Naive B cell (primary cell): ENCODE results near the gene EHD4. TPM values are rescaled to one million over a fixed set of nuclear protein-coding genes. Genes with fewer than 3 reads are reported as not detected.

Experiments
- ATAC-seq, 2 donors: fragments of 150-1000 bp; cut with Tn5 transposase; 2 replicates each; pipeline ENCODE4 v1.10.0; 2021; ENCODE audit warnings: low read depth in 2 of 2, mild to moderate bottlenecking in 2 of 2, moderate library complexity in 2 of 2
- DNase-seq: peaks from one replicate; pipeline ENCODE4 v3.0.0; 2022
- H3K27ac Mint-ChIP-seq, 6 donors: one replicate each; pipeline ENCODE4 v1.8.0; 2020 to 2022; ENCODE audit warnings: mild to moderate bottlenecking in 6 of 6, mixed read lengths in 6 of 6, moderate library complexity in 5 of 6, inconsistent platforms in 2 of 6
- H3K27me3 Mint-ChIP-seq, 3 donors: one replicate each; pipeline ENCODE4 v1.8.0; 2021 to 2022; ENCODE audit warnings: mixed read lengths in 3 of 3, mild to moderate bottlenecking in 1 of 3
- H3K36me3 Mint-ChIP-seq, 2 donors: one replicate each; pipeline ENCODE4 v1.8.0; 2020 to 2022; ENCODE audit warnings: mixed read lengths in 2 of 2, inconsistent platforms in 1 of 2, mild to moderate bottlenecking in 1 of 2
- H3K4me1 Mint-ChIP-seq, 3 donors: one replicate each; pipeline ENCODE4 v1.8.0; 2020 to 2022; ENCODE audit warnings: mixed read lengths in 3 of 3, inconsistent platforms in 1 of 3, mild to moderate bottlenecking in 1 of 3, moderate library complexity in 1 of 3
- H3K4me3 Mint-ChIP-seq, 8 donors: one replicate each; pipeline ENCODE4 v1.8.0; 2020 to 2022; ENCODE audit warnings: mild to moderate bottlenecking in 8 of 8, mixed read lengths in 8 of 8, moderate library complexity in 8 of 8, inconsistent platforms in 2 of 8
- H3K9me3 Mint-ChIP-seq, 7 donors: one replicate each; pipeline ENCODE4 v1.8.0; 2020 to 2022; ENCODE audit warnings: mixed read lengths in 7 of 7, mild to moderate bottlenecking in 5 of 7, inconsistent platforms in 2 of 7, moderate library complexity in 1 of 7
- polyA plus RNA-seq, 6 donors: library from polyadenylated mRNA; unstranded; fragments of 300-500 nt; fragmentation: Illumina TruSeq; gene quantifications; one replicate each; pipeline ENCODE4 v1.2.3, GENCODE V29; 2021; ENCODE audit warnings: low read depth in 6 of 6

Gene EHD4
- polyA plus RNA-seq, 6 donors from 2014 or later, result 4.1 to 9.2 (median 6.9) TPM

DNA sequence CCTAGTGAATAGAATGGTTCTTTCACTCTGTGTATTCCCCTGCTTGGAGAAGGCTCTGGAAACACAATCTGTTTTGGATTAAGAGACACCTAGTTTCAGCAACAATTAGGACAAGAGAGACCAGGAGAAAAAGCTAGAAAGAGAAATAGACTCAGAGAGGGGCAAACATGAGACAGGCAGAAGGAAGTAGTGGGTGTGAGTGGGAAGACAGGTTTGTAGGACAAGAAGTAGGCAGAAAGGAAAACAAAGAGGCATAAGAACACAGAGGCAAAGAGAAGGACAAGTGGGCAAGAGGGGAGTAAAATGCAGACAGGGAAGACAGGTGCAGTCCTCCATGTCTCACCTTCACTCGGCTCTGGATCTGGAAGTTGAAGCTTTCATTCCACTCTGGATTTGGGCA, 35.0 kb upstream of the EHD4 start:
- Mint-ChIP-seq H3K36me3 (peaks cover 0 to 5% of the 10 kb centered on the region in 2 donors), H3K9me3 (peaks cover 0 to 5% (median 0%) of the 10 kb centered on the region in 7 donors), H3K27ac (no peak overlapping the region), H3K4me1 (peaks cover 0 to 8% (median 3%) of the 10 kb centered on the region in 3 donors), H3K4me3 (no peak overlapping the region), H3K27me3 (peaks cover 0 to 12% (median 11%) of the 10 kb centered on the region in 3 donors)
- DNase-seq (no peak), ATAC-seq (no peak)

DNA sequence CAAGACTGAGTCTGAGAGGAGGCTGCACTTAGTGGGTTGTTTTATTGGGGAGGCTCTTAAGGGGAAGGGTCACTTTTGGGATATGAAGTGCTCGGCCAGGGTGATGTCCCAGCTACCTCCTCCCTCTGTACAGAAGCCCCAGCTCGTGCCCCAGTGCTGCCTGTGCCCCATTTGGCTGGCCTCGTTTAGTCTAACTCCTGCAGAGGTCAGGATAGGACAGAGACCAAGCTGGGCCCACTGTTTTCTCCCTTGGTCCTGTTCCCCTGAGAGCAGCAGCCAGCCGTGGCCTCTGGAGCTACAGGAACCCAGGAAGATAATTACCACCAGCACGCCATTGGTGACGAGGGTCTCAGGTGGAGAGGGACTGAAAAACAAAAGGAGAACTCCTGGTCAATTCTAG, 30.0 kb upstream of the EHD4 start:
- H3K4me1 Mint-ChIP-seq, result peaks cover 4 to 6% (median 6%) of the 10 kb centered on the region in 3 donors
- no peak overlapping the region for H3K4me3 Mint-ChIP-seq
- H3K36me3 Mint-ChIP-seq, result peaks cover 0 to 4% of the 10 kb centered on the region in 2 donors
- no peak overlapping the region for H3K27ac Mint-ChIP-seq
- peaks cover 15 to 27% (median 17%) of the 10 kb centered on the region in 3 donors for H3K27me3 Mint-ChIP-seq
- H3K9me3 Mint-ChIP-seq, result peaks cover 0 to 3% (median 0%) of the 10 kb centered on the region in 7 donors
- ATAC-seq, result no peak
- no peak for DNase-seq

DNA sequence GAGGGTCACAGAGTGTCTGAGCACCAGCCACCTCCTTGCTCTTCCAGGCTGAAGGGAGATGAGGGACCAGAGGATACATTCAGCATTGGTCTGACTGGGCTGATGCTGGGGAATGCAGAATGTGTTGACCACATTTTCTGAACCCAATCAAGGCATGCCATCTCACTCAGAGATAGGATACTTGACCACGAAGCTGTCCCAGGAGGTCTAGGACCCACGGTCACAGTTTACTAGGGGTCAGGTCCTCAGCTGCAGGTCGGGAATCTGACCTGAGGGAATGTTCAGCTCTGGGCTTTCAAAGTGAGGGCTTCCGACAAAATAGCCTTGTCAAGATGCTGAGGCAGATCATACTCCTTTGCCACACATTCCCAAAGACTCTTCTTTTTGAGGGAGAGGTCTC, 28.9 kb upstream of the EHD4 start:
- H3K36me3 Mint-ChIP-seq, result no peaks in the 10 kb centered on the region
- H3K4me1 Mint-ChIP-seq, result peaks cover 4 to 6% (median 6%) of the 10 kb centered on the region in 3 donors
- no peaks in the 10 kb centered on the region for H3K9me3 Mint-ChIP-seq
- DNase-seq, result no peak
- H3K4me3 Mint-ChIP-seq, result no peak overlapping the region
- peaks cover 17 to 27% (median 18%) of the 10 kb centered on the region in 3 donors for H3K27me3 Mint-ChIP-seq
- no peak for ATAC-seq
- no peak overlapping the region for H3K27ac Mint-ChIP-seq

DNA sequence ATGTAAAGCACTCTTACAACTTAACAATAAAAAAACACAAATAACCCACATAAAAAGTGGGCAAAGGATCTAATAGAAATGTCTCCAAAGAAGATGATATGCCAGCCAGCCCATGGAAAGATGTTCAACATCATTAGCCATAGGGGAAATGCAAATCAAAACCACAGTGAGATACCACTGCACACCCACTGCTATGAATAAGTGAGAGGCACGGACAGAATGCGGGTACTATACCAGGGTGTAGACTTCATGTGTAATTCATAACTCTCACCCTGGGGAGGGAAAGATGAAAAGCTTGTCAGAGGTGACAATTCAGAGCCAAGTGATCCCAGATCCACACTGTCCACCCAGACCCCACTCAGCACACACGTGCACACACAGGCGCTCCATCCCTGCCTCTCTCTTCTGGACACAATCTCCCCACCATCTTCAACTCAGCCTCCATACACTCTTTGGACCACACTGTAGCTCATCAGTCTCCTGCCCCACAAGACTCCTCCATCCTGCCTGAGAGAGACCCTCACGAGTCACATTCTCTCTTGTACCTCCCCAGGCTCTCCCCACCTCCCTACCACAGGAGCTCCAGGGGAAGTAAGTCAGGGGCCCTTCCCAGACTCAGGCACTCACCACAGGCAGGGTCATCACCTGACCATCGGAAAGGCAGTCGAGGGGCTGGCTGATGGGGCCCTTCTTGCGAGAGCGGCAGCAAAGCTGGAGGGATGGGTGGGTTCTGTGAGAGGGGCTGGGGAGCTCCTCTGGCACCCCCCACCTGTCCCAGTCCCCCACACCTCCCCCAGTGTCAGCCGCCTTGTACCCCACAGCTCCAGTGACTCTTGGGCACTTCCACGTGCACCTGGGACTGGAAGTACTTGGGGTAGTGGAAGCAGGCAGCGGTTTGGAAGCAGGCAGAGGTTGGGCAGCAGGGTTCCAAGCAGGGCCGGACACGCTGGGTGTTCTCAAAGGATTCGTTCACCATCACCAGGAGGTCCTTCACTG, 27.2 kb upstream of the EHD4 start:
- DNase-seq (no peak), ATAC-seq (peak in 1 of 2 donors; percentile 27)
- H3K4me1 Mint-ChIP-seq, result peaks cover 4 to 6% (median 6%) of the 10 kb centered on the region in 3 donors
- H3K27me3 Mint-ChIP-seq, result peaks cover 10 to 27% (median 18%) of the 10 kb centered on the region in 3 donors
- H3K4me3 Mint-ChIP-seq, result no peak overlapping the region
- no peaks in the 10 kb centered on the region for H3K9me3 Mint-ChIP-seq
- no peaks in the 10 kb centered on the region for H3K36me3 Mint-ChIP-seq
- no peak overlapping the region for H3K27ac Mint-ChIP-seq

DNA sequence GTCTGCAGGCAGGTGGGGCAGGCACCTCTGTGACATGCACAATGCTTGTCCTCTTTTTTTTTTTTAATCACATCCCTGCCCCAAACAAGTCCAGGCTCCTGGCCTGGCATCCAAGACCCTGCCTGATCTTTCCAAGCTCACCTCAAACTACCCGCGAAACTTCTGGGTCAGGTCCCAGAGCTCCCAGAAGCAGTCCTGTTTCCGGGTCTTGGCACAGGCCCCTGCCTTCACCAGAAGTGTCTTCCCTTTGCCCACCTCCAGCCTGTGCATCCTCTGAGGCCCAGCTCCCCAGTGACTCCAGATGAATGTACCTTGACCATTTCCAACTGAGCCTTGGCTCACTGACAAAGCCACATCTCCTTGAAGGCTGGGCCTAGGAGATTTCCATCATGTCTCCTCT, 25.5 kb upstream of the EHD4 start:
- ATAC-seq (no peak), DNase-seq (no peak)
- H3K27me3 Mint-ChIP-seq, result peaks cover 5 to 18% (median 17%) of the 10 kb centered on the region in 3 donors
- no peak overlapping the region for H3K4me3 Mint-ChIP-seq
- peaks cover 0 to 6% (median 6%) of the 10 kb centered on the region in 3 donors for H3K4me1 Mint-ChIP-seq
- H3K9me3 Mint-ChIP-seq, result no peaks in the 10 kb centered on the region
- H3K27ac Mint-ChIP-seq, result no peak overlapping the region
- H3K36me3 Mint-ChIP-seq, result no peaks in the 10 kb centered on the region

DNA sequence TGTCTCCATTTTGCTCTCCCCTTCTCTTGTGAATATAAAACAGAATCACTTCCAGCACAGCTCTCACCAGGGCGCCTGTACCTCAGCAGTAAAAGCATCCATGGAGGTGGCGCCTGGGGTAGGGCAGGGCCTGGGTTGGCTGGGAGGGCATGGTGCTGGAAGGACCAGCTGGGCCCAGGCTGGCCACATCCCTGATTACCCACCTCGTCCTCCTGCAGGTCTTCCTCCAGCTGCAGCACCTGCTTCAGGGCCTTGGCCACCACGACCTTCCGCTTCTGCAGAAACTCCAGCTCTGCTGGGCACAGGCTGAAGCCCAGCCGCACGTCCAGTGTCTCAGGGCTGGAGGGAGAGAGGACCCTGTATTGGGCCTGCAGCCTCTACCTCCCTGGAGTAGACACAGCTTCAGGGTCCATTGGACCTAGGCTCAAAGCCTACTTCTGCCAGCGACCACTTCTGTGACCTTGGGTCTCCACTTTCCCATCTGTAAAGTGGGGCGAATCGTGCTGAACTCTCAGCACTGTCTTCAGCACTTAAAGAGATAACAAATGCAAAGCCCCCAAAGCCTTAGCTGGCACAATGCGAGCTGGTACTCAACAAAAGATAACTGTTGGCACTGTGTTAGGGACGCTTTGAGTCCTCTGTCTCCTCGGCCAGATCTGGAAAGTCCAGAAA, 24.7 kb upstream of the EHD4 start:
- peaks cover 5 to 18% (median 17%) of the 10 kb centered on the region in 3 donors for H3K27me3 Mint-ChIP-seq
- no peaks in the 10 kb centered on the region for H3K9me3 Mint-ChIP-seq
- DNase-seq (no peak), ATAC-seq (no peak)
- no peak overlapping the region for H3K4me3 Mint-ChIP-seq
- H3K4me1 Mint-ChIP-seq, result peaks cover 0 to 6% (median 6%) of the 10 kb centered on the region in 3 donors
- H3K36me3 Mint-ChIP-seq, result no peaks in the 10 kb centered on the region
- H3K27ac Mint-ChIP-seq, result no peak overlapping the region

DNA sequence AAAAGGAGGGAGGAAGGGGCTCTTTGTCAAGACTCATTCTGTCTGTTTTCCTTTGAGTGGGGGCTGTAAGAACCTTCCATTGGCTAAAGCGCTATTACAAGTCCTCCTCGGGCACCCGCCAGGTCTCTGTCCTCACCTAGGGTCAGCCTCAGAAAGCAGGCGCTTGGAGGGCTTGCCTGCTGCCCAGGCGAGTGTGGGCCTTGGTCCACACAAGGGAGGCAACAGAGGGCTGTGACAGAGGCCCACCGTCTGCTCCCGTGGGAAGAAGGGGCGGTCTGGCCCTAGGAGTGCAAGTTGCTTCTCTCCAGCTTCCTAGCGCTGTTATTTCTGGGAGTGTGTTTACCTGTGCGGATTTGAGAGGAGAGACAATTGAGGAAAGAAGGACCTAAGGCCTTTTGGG, 24.0 kb upstream of the EHD4 start:
- DNase-seq (no peak), ATAC-seq (no peak)
- Mint-ChIP-seq H3K9me3 (no peaks in the 10 kb centered on the region), H3K27me3 (peaks cover 5 to 18% (median 17%) of the 10 kb centered on the region in 3 donors), H3K4me3 (no peak overlapping the region), H3K27ac (peak overlapping the region in 3 of 6 donors; percentile 53 to 86 (median 63)), H3K4me1 (peaks cover 0 to 6% (median 6%) of the 10 kb centered on the region in 3 donors), H3K36me3 (no peaks in the 10 kb centered on the region)

DNA sequence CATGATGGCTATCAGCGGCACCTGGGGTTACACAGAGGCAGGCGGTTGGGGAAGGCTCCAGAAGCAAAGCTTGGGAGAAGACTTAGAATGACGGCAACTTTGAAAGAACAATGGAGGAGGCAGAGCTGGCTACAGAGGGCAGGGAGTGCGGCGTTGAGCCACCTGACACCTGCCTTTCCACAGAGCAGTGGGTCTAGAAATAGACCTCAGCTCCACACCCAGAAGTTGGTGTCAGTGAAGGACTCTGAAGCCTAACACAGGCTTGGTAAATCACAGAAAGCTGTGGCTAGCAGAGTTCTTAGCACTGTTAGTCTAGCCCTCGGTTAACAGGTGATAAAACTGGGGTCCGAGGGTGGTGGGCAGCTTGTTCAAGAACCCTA, 23.1 kb upstream of the EHD4 start:
- no peak for ATAC-seq
- DNase-seq, result no peak

DNA sequence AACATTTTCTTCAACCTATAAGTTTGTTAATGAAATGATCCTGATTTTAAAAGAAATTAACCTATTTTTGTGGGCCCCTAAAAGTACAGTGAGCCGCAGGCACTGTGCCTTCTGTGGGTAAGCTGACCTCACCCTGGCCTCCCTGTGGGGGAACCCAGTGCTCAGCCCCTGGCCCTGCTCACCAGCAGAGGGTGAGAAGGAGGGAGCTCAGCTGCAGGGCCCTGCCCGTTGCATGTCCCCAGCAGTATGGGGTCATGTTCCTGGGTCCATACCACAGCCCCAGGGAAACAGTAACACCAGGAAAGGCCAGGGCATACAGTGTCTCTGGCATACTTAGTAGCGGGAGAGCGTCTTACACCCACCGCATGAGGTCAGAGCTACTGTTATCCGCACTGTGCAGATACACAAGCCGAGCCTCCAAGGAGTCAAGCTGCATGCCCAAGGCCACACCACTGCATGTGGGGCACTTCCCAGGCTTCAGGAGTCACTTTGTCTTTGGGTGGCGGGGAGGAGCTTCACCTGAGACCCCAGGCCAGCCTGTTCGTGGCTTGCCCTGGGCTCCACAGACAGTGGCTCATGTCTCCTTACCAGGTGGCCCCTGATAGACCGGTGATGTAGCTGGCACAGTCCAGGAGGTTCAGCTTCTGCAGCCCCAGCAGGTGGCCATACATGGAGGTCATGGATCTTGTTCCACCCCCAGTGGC, 22.6 kb upstream of the EHD4 start:
- H3K27me3 Mint-ChIP-seq, result peaks cover 4 to 13% (median 7%) of the 10 kb centered on the region in 3 donors
- peak overlapping the region in 2 of 6 donors; percentile 28 to 47 for H3K27ac Mint-ChIP-seq
- DNase-seq, result no peak
- H3K4me3 Mint-ChIP-seq, result no peak overlapping the region
- no peak for ATAC-seq
- H3K36me3 Mint-ChIP-seq, result no peaks in the 10 kb centered on the region
- H3K9me3 Mint-ChIP-seq, result no peaks in the 10 kb centered on the region
- H3K4me1 Mint-ChIP-seq, result peaks cover 0 to 6% (median 6%) of the 10 kb centered on the region in 3 donors

More for the DNA sequence above, 23.1 kb upstream of the EHD4 start:
- Mint-ChIP-seq H3K27ac (no peak overlapping the region), H3K4me3 (no peak overlapping the region), H3K9me3 (no peaks in the 10 kb centered on the region), H3K4me1 (peaks cover 0 to 6% (median 6%) of the 10 kb centered on the region in 3 donors), H3K36me3 (no peaks in the 10 kb centered on the region), H3K27me3 (peaks cover under 1 to 14% (median 11%) of the 10 kb centered on the region in 3 donors)

DNA sequence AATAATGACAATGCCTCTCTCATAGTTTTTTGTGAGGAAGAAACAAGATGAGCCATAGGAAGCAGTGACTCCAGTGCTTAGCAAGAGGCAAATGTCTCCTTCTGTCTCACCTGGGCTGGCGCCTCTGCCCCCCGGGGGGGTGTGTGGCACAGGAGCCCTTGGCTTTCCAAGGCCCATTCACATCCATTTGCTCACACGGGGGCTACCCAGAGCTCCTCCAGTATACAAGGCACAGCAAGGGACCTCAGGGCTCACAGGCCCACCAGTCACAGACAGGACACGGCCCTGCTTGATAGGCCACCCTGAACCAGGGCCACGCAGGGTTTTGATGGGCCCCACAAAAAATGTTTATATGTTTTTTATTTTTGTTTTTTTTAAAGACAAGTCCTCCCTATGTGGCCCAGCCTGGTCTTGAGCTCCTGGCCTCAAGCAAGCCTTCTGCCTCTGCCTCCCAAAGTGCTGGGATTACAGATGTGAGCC, 21.9 kb upstream of the EHD4 start:
- DNase-seq, result no peak
- no peak for ATAC-seq
- Mint-ChIP-seq H3K4me1 (peaks cover 1 to 4% (median 3%) of the 10 kb centered on the region in 3 donors), H3K27me3 (peaks cover 0 to 10% (median 7%) of the 10 kb centered on the region in 3 donors), H3K9me3 (no peaks in the 10 kb centered on the region), H3K36me3 (no peaks in the 10 kb centered on the region), H3K4me3 (peak overlapping the region in 2 of 8 donors; percentile 22 to 80), H3K27ac (no peak overlapping the region)

DNA sequence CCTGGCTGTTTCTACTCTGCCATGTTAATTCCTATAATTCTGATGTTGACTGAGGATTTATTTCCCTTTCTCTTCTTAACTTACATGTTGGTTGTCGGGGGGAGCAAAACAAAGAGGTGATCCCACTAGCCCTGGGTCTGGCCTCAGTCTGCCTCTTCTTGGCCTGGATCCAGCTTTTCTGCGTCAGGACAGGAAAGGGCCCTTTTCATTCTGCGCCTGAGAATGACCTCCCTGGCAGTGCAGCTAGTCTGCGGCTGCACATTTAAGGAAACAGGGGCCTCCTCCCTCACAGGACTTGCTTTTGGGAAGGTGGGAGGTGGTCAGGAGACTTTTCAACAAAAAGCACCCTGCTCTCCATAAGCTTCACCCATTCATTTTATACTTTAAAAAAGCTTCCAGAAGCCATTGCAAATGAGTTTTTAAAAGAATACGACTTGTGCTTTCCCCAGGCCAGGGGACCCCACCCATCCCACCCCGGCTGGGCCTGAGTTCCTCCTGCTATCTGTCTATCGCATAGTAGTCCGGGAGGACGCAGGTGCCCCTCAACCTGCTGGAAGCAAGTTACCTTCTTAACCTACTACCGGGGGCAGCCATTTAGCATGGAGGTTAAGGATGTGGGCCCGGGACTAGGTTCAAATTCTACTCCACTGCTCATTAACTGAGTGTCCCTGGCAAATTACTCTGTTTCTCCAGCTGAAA, 21.3 kb upstream of the EHD4 start:
- peak overlapping the region in 1 of 6 donors; percentile 53 for H3K27ac Mint-ChIP-seq
- no peak overlapping the region for H3K4me3 Mint-ChIP-seq
- no peaks in the 10 kb centered on the region for H3K36me3 Mint-ChIP-seq
- no peaks in the 10 kb centered on the region for H3K9me3 Mint-ChIP-seq
- H3K4me1 Mint-ChIP-seq, result peaks cover 0 to 4% (median 0%) of the 10 kb centered on the region in 3 donors
- ATAC-seq (no peak), DNase-seq (no peak)
- peaks cover 3 to 14% (median 5%) of the 10 kb centered on the region in 3 donors for H3K27me3 Mint-ChIP-seq

DNA sequence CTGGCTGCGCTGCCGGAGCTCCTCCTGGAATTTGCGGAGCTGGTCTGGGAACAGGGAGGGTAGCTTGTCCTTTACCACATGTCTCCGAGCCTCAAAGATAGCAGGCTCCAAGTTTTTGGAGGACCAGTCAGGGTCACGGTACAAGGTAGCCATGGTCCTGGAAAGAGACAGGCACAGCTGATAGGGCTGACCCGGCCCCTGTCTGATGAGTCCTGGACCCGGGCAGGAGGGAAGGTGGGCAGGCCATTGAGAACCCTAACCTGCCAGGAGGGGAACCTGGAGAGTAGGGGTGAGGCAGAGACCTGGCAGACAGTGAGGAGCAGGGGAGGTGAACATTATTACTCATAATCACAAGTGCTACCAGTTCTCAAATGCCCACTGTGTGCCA, 20.4 kb upstream of the EHD4 start:
- peaks cover 0 to 4% (median 0%) of the 10 kb centered on the region in 3 donors for H3K4me1 Mint-ChIP-seq
- H3K27me3 Mint-ChIP-seq, result peaks cover 5 to 18% (median 8%) of the 10 kb centered on the region in 3 donors
- no peaks in the 10 kb centered on the region for H3K9me3 Mint-ChIP-seq
- DNase-seq (no peak), ATAC-seq (no peak)
- no peaks in the 10 kb centered on the region for H3K36me3 Mint-ChIP-seq
- H3K27ac Mint-ChIP-seq, result peak overlapping the region in 1 of 6 donors; percentile 83
- H3K4me3 Mint-ChIP-seq, result no peak overlapping the region
